NK-92 (cell line): ENCODE data around the gene RIPOR3.
"Not testable (repeated sequence)": the region's sequence is repeated elsewhere in the genome, so short reads cannot be mapped to it uniquely, and the experiment has no call there.

Experiments
- DNase-seq: peaks from one replicate; lab custom pipeline; 2025; ENCODE audit not compliant: unreplicated experiment; lab: John Stamatoyannopoulos, UW

Gene RIPOR3

GRCh38 chr20:50559856-50560638 is 131.3 kb downstream of the RIPOR3 start:
- no peak for DNase-seq

- DNase-seq = no peak
Observed at GRCh38 chr20:50559149-50559548, 132.2 kb downstream of the RIPOR3 start.

- DNase-seq = no peak
Observed at GRCh38 chr20:50558483-50558925, 132.8 kb downstream of the RIPOR3 start.

- DNase-seq = no peak
Observed at GRCh38 chr20:50557549-50558134, 133.7 kb downstream of the RIPOR3 start.

GRCh38 chr20:50555662-50556061 is 135.7 kb downstream of the RIPOR3 start:
- no peak for DNase-seq

GRCh38 chr20:50554694-50555579 is 136.4 kb downstream of the RIPOR3 start:
- no peak for DNase-seq

- no peak for DNase-seq
Observed at GRCh38 chr20:50552979-50553378, 138.4 kb downstream of the RIPOR3 start.

GRCh38 chr20:50551288-50551687 is 140.1 kb downstream of the RIPOR3 start:
- DNase-seq = no peak

GRCh38 chr20:50550531-50550930 is 140.8 kb downstream of the RIPOR3 start:
- DNase-seq = no peak

- no peak for DNase-seq
Observed at GRCh38 chr20:50548396-50548795, 142.9 kb downstream of the RIPOR3 start.

GRCh38 chr20:50547964-50548363 is 143.4 kb downstream of the RIPOR3 start:
- no peak for DNase-seq

GRCh38 chr20:50546729-50547314 is 144.5 kb downstream of the RIPOR3 start:
- no peak for DNase-seq

- DNase-seq = no peak
Observed at GRCh38 chr20:50545126-50545525, 146.2 kb downstream of the RIPOR3 start.

GRCh38 chr20:50543326-50543725 is 148.0 kb downstream of the RIPOR3 start:
- DNase-seq = no peak

- no peak for DNase-seq
Observed at GRCh38 chr20:50541606-50542041, 149.7 kb downstream of the RIPOR3 start.

- no peak for DNase-seq
Observed at GRCh38 chr20:50540620-50541605, 150.4 kb downstream of the RIPOR3 start.

GRCh38 chr20:50539798-50540197 is 151.5 kb downstream of the RIPOR3 start:
- not testable (repeated sequence) for DNase-seq

GRCh38 chr20:50538276-50538675 is 153.1 kb downstream of the RIPOR3 start:
- no peak for DNase-seq

GRCh38 chr20:50537546-50538201 is 153.7 kb downstream of the RIPOR3 start:
- no peak for DNase-seq
